Measurements from ENCODE around the gene NBL1. TPM values are rescaled to one million over a fixed set of nuclear protein-coding genes. Genes with fewer than 3 reads are reported as not detected.

NBL1 gene
- total and polyA plus RNA-seq, 9 of the 15 experiments (the other 6 are each of a cell fraction or from before 2014, with no cell fraction given), result 0.10 to 3.7 (median 1.8) TPM; not detected in 1

DNA sequence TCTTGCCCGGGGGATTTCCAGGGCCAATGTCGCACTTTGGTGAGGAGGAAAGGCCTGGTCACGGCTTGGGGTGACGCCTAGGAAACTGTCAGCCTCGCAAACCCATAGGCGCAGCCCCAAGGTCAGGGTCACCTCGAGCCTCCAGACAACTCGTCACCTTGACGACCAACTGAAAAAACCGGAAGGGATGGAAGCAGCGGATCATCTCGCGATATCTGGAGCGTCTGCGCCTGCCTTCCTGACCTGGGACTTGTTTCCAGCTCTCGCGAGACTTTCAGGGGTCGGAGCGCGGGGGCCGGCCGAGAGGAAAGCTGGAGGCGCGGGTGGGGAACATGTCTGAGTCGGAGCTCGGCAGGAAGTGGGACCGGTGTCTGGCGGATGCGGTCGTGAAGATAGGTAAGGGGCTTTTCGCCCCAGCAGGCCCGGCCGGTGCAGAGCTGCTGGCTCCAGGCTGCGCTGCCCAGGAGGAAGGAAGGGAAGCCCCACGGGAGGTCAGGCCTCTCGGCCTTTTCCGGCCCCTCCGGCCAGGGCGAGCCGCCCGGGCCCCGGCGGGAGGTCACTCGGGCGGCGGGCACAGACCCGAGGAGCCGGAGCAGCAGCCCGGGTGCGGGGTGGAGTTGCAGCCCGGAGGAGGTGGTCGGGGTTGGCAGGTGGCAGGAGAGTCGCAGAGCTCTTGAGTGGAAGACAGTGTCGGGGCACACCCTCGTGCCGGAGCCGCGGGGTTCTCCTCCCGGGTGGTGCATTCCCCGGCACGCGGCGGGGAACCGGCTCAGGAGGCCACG, 47.2 kb upstream of the NBL1 start (continued):
- TF ChIP-seq HDAC6 (IDR thresholded peaks at IDR 0.05; ENCODE audit: low read depth, low read length) (no peak), PML (IDR thresholded peaks at IDR 0.05; ENCODE audit: low read length) (peak; percentile 49; the same call in 1 of the 2 replicates), ZNF134 (CRISPR knock-in tag; conservative IDR thresholded peaks at IDR 0.05) (no peak), SP1 (CRISPR knock-in tag; IDR thresholded peaks at IDR 0.05) (peak; percentile 47), THAP7 (CRISPR knock-in tag; IDR thresholded peaks at IDR 0.05) (no peak), E4F1 (CRISPR knock-in tag; IDR thresholded peaks at IDR 0.05; ENCODE audit: borderline replicate concordance) (no peak), SAFB2 (IDR thresholded peaks at IDR 0.05; ENCODE audit: borderline replicate concordance, low read depth, low read length, severe bottlenecking) (no peak), RAD21 (CRISPR knock-in tag; conservative IDR thresholded peaks at IDR 0.05 in 1 of 2, IDR thresholded peaks at IDR 0.05 in 1 of 2) (no peak), ESRRA (IDR thresholded peaks at IDR 0.05; ENCODE audit: borderline replicate concordance, low read depth) (peak; percentile 100), SRSF3 (IDR thresholded peaks at IDR 0.05; ENCODE audit: insufficient read depth, low read length) (peak; percentile 90; the same call in 1 of the 2 replicates), ZNF12 (CRISPR knock-in tag; IDR thresholded peaks at IDR 0.05) (no peak; the same call in 1 of the 2 replicates)
- TF ChIP-seq, protein P1, sequence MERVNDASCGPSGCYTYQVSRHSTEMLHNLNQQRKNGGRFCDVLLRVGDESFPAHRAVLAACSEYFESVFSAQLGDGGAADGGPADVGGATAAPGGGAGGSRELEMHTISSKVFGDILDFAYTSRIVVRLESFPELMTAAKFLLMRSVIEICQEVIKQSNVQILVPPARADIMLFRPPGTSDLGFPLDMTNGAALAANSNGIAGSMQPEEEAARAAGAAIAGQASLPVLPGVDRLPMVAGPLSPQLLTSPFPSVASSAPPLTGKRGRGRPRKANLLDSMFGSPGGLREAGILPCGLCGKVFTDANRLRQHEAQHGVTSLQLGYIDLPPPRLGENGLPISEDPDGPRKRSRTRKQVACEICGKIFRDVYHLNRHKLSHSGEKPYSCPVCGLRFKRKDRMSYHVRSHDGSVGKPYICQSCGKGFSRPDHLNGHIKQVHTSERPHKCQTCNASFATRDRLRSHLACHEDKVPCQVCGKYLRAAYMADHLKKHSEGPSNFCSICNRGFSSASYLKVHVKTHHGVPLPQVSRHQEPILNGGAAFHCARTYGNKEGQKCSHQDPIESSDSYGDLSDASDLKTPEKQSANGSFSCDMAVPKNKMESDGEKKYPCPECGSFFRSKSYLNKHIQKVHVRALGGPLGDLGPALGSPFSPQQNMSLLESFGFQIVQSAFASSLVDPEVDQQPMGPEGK (CRISPR knock-in tag; IDR thresholded peaks at IDR 0.05; ENCODE audit: borderline replicate concordance), result no peak
- TF ChIP-seq, protein P2, sequence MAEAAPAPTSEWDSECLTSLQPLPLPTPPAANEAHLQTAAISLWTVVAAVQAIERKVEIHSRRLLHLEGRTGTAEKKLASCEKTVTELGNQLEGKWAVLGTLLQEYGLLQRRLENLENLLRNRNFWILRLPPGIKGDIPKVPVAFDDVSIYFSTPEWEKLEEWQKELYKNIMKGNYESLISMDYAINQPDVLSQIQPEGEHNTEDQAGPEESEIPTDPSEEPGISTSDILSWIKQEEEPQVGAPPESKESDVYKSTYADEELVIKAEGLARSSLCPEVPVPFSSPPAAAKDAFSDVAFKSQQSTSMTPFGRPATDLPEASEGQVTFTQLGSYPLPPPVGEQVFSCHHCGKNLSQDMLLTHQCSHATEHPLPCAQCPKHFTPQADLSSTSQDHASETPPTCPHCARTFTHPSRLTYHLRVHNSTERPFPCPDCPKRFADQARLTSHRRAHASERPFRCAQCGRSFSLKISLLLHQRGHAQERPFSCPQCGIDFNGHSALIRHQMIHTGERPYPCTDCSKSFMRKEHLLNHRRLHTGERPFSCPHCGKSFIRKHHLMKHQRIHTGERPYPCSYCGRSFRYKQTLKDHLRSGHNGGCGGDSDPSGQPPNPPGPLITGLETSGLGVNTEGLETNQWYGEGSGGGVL (CRISPR knock-in tag; IDR thresholded peaks at IDR 0.05), result no peak
